ENCODE data around the gene HYOU1.
"Not testable (repeated sequence)": the region's sequence is repeated elsewhere in the genome, so short reads cannot be mapped to it uniquely, and the experiment has no call there.

HYOU1 gene, protein sequence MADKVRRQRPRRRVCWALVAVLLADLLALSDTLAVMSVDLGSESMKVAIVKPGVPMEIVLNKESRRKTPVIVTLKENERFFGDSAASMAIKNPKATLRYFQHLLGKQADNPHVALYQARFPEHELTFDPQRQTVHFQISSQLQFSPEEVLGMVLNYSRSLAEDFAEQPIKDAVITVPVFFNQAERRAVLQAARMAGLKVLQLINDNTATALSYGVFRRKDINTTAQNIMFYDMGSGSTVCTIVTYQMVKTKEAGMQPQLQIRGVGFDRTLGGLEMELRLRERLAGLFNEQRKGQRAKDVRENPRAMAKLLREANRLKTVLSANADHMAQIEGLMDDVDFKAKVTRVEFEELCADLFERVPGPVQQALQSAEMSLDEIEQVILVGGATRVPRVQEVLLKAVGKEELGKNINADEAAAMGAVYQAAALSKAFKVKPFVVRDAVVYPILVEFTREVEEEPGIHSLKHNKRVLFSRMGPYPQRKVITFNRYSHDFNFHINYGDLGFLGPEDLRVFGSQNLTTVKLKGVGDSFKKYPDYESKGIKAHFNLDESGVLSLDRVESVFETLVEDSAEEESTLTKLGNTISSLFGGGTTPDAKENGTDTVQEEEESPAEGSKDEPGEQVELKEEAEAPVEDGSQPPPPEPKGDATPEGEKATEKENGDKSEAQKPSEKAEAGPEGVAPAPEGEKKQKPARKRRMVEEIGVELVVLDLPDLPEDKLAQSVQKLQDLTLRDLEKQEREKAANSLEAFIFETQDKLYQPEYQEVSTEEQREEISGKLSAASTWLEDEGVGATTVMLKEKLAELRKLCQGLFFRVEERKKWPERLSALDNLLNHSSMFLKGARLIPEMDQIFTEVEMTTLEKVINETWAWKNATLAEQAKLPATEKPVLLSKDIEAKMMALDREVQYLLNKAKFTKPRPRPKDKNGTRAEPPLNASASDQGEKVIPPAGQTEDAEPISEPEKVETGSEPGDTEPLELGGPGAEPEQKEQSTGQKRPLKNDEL

DNA sequence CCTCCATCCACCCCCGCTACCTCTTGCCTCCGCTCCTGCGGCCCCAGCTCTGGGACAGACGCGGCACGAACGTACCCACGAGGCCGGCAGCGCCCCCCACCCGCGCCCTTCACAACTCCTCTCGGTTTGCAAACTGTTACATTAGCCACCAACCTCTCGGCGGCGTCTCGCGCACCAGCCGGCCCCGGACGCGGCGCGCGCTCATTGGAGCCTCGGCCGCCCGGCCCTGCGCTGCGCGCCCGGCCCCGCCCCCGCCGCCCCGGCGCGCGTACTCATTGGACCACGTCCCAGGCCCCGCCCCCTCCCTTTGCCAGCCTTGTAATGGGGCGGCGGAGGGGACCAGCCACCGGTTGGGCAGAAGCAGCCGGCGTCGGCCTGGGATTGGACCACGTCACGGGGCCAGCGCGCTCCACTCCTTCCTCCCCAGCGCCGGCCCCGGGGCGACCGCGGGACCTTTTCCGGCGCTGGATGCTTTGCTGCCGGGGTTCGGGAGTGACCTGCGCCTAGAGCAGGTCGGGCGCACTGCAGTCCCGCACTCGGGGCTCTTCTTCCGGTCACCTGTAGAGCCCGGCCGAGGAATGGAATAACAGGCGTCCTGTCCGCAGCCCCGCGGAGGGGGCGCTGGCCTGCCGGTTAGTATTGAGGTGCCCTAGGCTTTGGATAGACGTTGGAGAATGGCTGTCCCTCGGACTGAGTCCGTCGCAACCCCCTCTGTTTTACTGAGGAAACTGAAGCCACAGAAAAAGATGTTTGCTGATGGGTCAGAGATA lies at the start of gene HYOU1:
TSS of gene HYOU1 (minus strand) at position 206 of the 770 bp plus-strand sequence. CDS start 1,045 bp downstream, outside the sequence.
- peak; percentile 98 for DNase-seq (ENCODE audit: low spot score)

DNA sequence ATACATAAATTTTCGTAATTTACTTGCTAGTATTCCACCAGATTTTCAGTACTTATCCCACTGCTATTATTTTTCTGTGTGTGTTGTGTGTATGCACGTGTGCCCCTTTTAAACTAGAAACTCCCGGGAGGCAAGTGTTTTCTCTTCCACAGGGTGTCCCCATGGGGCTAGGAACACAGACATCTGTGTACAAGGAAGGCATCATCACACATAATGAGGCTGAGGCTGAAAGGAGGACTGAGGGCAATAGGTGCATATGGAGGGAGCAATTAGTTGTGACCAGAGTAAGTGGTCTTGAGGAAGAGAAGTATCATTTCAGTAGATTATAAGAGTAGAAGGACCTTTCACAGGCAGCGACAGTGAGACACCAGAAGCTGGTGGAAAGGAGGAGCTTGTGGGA lies 46.8 kb upstream of the HYOU1 start:
- DNase-seq (ENCODE audit: low spot score) = no peak

DNA sequence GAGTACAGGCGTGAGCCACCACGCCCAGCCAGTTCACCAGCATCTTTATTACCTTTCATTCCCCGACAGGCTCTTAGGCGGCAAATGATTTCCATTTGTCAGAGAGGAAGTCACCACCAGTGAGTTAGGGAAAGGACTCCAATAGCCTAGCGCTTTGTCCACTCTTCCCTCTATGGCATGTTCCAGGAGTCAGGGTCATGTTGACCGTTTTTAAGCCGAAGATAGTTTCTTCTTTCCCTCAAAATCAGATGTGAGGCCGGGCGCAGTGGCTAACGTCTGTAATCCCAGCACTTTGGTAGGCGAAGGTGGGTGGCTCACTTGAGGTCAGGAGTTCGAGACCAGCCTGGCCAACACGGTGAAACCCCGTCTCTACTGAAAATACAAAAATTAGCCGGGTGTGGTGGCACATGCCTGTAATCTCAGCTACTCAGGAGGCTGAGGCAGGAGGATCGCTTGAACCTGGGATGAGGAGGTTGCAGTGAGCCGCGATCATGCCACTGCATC lies 46.2 kb upstream of the HYOU1 start:
- DNase-seq (ENCODE audit: low spot score) = not testable (repeated sequence)

DNA sequence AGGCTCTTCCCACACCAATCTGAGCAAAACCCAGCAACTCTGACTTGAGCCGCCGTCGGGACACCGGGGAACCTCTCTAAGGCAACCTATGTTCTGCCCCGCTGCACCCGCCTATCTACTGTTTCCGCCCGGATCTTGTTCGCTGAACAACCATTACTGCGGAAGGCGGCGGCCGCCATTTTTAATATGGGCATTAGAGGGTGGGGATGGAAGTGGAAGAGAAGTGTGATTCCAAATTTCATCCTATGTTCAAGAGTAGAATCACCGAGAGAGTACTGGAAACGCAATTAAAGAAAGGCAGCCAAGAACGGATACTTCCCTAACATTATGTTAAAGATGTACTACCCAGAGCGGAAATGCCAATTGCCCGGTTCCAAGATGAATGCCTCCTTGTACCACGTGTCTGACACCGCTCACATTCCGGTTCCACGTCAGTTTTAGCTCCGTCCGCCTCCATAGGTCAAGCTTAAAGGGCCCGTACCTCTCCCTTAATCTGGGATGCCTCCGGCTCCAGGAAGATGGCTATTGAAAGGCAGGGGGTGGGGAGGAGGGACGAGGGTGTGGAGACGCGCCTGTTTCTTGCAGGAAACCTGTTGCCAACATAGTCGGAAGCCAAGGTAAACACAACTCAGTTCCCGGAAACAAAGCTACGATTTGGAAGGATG lies 44.9 kb upstream of the HYOU1 start, which contains the start of gene DPAGT1:
TSS of gene DPAGT1 (minus strand) at position 95 of the 665 bp plus-strand sequence. CDS start 198 bp downstream, outside the sequence.
- peak; percentile 90 for DNase-seq (ENCODE audit: low spot score)

DNA sequence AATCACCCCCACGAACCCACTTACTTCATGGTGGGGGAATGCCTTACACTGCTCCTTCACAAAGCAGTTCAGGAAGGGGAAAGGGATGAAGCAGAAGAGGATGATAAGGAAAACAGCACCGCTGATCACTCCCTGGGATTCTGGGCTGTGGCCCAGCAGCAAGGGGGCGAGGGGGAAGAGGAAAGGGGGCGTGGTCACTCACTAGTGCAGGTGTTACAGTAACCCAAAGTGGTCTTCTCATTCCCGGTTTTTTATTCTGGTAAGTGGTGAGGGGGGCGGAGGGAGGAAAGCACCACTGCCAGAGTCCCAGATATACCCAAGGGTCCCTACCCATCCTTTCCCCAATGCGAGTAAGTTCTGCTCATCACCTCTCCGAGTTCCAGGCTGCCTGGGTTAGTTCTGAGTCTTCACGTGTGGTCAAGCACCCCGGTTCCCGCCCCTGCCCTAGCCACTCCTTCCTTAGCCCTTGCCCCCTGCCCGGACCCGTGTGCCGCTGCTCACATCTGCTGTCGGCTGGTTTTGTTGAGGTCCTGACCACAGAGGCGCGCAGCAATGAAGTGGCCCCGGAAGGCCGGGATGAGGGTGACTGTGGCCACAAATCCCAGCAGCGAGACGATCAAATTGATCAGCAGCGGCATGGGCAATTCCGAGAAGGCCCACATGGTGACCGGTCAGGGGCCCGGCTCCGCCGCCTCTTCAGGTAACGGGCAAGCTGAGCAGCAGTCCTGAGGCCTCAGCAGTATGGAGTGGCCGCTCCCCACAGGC lies 44.2 kb upstream of the HYOU1 start:
- no peak for DNase-seq (ENCODE audit: low spot score)

DNA sequence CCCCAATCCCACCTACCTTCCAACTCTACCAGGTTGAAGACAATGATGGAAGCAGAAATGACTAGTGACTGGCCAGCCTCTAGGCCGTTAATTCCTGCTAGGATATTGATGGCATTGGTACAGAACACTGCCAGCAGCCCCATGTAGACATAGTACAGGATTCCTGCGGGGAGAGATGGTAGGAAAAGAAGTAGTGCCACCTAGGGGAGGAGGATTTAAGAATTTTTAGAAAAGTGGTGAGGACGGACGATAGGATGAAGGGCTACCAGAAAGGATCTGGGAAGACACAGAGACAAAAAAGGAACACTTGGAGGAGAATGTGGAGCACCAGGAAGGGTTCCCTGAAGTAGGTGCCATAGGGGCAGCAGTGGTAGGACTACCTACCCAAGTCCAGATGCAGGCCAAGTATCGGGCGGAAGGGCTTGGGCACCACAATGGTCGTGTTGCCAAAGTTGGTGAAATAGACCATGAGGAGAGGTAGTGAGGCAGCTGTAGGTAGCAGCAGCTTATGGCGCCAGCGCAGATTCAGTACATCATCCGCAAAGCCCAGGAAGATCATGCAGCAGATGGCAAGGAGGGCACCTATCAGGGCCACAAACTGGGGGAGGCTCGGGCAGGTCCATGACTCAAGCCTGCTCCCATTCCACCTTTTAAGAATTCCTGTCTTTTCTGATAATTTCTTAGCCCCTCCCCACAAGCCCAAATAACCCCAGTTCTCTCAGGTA lies 43.4 kb upstream of the HYOU1 start:
- DNase-seq (ENCODE audit: low spot score) = peak; percentile 58

DNA sequence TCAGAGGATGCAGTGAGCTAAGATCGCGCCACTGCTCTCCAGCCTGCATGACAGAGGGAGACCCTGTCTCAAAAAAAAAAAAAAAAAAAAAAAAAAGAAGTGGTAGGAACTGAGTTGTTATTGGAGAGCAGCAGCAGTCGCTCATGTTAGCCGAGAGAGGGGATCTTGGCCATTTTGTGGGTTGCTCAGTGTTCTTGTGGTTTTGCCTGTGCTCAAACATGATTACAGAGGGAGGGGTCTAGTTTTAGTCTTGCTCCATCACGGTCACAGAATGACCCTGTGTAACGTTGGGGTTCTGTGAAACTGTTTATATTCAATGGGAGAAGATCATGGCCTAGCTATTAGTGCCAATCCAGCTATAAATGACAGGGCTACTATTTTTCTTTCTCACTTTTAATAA lies 42.7 kb upstream of the HYOU1 start:
- no peak for DNase-seq (ENCODE audit: low spot score)

DNA sequence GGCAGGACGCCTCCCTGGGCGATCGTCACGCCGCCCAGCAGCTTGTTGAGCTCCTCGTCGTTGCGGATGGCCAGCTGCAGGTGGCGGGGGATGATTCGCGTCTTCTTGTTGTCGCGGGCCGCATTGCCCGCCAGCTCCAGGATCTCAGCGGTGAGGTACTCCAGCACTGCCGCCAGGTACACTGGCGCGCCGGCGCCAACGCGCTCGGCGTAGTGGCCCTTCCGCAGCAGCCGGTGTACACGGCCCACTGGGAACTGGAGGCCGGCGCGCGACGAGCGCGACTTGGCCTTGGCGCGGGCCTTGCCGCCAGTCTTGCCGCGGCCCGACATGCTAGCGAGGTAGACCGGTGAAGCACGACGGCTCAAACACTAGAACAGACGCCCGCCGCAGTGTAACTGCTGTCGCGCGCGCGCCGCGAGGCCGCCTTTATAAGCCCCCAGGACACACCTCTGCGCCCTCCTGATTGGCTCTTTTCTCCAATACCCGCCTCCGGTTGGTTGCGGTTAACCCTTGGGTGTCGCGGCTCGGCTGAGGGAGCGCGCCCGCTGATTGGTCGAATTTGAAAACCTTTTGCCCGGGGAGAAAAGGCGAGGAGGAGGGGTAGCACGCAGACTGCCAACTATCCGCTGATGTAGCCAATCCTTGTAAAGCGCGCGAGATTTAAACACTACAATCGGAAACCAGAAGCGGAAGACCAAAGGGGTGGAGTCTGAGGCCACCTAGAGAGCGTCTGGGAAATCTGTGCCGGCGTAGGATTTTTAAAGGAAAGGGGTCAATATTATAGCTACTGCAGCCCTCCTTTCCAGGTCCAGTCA lies 38.3 kb upstream of the HYOU1 start:
- DNase-seq (ENCODE audit: low spot score) = peak; percentile 100

DNA sequence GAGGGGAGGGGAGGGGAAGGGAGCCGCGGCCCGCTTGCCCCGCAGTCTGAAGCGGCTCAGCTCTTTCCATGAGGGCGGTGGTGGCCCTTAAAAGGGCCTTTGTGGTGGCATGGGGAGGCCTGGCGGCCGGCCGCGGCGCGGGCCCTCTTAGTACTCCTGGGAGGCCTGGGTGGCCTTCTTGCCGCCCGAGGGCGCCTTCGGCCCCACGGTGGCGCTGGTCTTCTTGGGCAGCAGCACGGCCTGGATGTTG lies 37.7 kb upstream of the HYOU1 start:
- DNase-seq (ENCODE audit: low spot score) = peak; percentile 67

DNA sequence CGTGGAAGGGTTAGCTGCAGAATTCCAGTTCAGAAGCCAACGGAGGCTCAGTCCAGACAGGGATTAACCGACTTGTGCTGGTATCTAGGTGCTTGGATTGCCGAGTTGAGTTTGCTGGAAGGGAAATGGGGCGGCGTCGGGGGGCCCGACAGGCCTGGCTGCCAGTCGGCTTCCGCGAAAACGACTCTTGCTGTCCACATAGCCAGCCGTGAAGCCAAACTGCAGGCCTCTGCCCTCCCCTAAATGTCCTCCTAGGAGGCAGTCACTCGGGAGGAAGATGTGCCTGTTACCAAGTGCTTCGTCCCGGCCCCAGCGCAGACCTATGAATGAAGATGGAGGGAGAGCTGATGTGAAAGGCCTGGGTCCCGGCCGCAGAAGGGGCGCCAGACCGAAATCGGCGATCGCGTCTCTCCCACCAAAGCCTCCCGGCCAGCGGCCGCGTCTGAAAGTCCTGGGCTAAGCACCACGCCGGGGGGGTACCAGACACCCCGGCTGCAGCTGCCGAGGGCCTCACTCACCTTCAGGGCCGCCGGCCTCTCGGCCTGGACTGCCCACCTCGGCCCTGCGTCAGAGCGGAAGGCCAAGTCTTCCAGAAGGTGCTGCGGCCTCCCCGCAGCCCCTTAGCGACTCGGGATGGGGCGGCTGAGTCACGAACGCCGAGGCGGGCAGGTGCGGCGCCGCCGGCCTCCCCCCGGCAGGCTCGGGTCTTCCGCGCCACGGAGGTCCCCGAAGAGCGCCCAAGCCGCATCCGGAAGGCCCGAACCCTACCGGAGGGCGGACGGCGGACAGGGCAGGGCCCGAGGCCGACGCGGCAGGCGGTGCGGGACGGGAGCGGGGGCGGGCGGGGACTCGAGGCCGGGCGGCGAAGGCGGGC lies 37.2 kb upstream of the HYOU1 start:
- peak; percentile 12 for DNase-seq (ENCODE audit: low spot score)

DNA sequence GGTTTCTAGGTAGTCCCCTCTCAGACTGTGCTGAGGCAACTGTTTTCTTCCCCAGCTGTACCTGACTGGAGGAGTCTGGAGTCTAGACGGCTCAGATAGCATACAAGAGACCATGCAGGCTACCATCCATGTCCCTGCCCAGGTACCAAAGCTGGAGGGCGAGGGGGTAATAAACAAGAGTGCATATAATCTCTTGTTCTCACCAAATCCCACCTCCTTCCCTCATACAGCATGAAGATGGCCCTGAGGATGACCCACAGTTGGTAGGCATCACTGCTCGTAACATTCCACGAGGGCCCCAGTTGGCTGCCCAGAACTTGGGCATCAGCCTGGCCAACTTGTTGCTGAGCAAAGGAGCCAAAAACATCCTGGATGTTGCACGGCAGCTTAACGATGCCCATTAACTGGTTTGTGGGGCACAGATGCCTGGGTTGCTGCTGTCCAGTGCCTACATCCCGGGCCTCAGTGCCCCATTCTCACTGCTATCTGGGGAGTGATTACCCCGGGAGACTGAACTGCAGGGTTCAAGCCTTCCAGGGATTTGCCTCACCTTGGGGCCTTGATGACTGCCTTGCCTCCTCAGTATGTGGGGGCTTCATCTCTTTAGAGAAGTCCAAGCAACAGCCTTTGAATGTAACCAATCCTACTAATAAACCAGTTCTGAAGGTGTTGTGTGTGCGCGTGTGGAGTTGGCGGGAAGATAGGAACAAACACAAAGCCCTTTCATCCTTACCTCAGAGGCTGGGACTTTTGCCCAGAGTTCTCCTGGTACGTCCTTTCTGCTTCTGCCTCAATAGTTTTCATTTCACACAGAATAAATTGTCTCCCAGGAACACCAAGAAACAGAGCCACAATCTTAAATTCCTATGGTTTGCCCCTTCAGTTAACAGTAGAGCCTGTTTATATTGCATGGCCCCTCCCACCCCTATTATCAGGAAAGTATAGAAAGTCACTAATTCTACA lies 36.2 kb upstream of the HYOU1 start:
- DNase-seq (ENCODE audit: low spot score) = no peak

DNA sequence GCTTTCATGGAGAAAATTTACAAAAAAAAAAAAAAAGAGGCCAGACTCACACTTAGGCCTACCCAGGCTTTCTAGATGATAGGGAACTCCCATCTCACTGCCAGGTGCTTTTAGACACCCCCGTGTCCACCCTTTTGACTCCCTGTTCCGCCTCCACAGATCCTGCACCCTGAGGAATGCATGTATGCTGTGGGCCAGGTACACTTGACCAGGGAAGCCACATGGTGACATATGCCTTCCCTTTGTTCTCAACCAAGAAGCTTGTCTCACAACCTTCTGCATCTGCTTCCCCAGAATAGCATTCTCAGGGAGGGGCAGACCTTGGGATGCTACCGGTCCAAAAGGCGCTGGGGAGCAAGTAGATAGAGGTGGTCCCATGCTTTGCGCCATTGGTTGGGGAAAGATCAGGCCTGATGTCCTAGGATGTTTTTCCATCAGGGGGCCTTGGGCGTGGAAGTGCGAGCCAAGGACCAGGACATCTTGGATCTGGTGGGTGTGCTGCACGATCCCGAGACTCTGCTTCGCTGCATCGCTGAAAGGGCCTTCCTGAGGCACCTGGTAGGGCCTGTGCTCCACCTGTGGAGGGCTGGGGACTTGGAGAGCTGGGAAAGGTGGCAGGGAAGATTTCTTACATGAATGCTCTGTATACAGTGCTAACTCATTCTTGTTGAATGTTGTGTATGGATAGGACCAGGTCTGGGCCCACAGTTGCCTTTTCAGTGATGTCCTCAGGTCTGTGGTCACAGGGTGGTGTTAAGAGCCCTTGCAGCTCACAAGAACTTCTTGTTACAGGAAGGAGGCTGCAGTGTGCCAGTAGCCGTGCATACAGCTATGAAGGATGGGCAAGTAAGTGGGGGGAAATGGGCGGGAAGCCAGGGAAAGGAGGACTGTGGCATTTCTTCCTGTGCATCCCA lies 35.2 kb upstream of the HYOU1 start:
- no peak for DNase-seq (ENCODE audit: low spot score)

DNA sequence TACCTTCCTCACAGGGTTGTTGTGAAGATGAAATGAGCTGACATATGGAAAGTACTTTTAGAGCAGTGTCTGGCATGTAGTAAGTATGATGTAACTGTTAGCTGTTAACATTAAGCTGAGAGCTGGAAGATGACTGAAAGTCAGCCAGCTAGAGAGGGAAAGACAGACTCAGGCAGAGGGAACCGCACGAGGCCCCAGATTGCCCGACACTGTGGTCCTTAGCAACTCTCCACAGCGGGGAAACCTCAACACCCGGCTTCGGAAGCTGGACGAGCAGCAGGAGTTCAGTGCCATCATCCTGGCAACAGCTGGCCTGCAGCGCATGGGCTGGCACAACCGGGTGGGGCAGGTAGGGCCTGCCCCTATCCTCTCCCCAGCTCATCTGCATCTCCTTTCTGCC lies 34.2 kb upstream of the HYOU1 start:
- DNase-seq (ENCODE audit: low spot score) = no peak

DNA sequence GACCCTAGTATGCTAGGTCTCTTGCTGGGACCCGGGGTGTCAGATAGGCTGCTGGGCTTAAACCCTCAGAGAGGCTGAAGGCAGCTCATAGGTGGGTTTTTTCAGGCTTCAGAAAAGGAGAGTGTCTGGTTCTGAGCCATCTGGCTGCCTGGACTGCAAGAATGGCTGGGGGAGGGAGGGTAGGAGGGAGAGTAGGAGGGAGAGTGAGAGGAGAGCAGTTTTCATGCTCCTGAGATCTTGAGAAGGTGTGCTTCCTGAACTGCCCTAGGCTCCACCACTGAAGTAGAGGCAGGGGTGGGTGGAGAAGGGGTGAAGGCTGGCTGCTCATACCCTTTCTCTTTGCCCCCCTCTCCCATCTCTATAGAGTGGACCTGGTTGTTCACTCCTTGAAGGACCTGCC lies 32.3 kb upstream of the HYOU1 start:
- DNase-seq (ENCODE audit: low spot score) = no peak

DNA sequence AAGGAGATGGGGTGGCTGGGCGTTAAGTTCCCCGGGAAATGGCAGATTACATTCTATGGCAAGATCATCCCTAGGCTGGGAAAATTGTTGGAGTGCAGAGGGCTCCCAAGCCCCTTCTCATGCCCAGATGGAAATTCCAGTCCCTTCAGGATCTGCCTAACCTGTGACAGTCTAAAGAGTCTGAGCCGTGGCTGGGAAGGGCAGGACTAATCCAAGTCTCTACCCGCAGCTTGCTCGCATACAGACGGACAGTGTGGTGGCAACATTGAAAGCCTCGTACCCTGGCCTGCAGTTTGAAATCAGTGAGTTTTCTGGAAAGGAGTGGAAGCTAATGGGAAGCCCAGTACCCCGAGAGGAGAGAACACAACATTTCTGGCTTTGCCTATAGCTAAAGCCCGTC lies 31.4 kb upstream of the HYOU1 start:
- DNase-seq (ENCODE audit: low spot score) = no peak

DNA sequence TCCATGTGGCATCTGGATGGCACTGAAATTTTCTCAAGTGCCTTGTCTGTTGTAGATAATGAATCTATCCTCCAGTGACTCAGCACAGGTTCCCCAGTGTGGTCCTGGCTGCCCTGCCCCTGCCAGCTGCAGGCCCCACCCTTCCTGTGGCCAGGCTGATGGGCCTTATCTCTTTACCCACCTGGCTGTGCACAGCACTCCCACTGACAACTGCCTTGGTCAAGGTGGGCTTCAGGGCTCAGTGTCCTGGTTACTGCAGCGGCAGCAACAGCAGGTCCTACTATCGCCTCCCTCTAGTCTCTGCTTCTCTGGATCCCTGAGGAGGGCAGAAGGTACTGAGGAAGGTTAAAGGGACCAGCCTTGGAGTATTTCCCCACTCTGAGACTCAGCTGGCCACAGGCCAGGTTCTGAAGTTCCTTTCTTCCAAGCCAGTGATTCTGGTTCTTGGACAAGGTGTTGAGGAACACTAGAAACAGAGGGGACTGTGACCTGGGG lies 30.8 kb upstream of the HYOU1 start:
- DNase-seq (ENCODE audit: low spot score) = no peak

All from AG08395 (cell line).